ENCODE measurements around the gene LCA5. TPM values are rescaled to one million over a fixed set of nuclear protein-coding genes. Genes with fewer than 3 reads are reported as not detected.
A peak's percentile ranks its signal among the peaks of the same experiment; 100 is the strongest.

Gene LCA5
- total RNA-seq, 1 experiment from 2014 or later: 2.3 TPM

GRCh38 chr6:79525272-79526100 is 11.7 kb downstream of the LCA5 start:
- H4K20me1 ChIP-seq (ENCODE audit: control insufficient read depth, insufficient read depth, insufficient read length): no peaks in the 10 kb centered on the region
- no peak overlapping the region for H3T11ph ChIP-seq (ENCODE audit: low read length)
- no peak overlapping the region for H2BK12ac ChIP-seq (ENCODE audit: insufficient read length, low read depth, low read length)
- H3K79me2 ChIP-seq (ENCODE audit: insufficient read depth, low read length): no peaks in the 10 kb centered on the region
- WGBS (ENCODE audit: extremely low coverage, insufficient read length, low lambda C conversion rate): no CpG with 5 or more reads among the region's 12 CpGs
- no peak overlapping the region for H2AFZ ChIP-seq (ENCODE audit: low read length)
- H3K14ac ChIP-seq (ENCODE audit: insufficient read depth, low read length): no peak overlapping the region
- no peak overlapping the region for H3K9ac ChIP-seq (ENCODE audit: extremely low read depth, insufficient read length, low read length)
- H3K4me2 ChIP-seq (ENCODE audit: insufficient read depth, insufficient read length, low read length): no peak overlapping the region
- no peak overlapping the region for H2AK5ac ChIP-seq (ENCODE audit: insufficient read length, low read length)
- Mint-ChIP-seq H3K27me3 (ENCODE audit: low read depth) (no peaks in the 10 kb centered on the region), H3K4me1 (peaks cover 16 to 18% of the 10 kb centered on the region in 2 experiments), H3K27ac (peak overlapping the region; percentile 33 to 93 (median 74); a peak in 5 of 7 replicates), H3K9me3 (no peaks in the 10 kb centered on the region), H3K36me3 (ENCODE audit: insufficient read depth in 1 of 3, low read depth in 3 of 3) (no peaks in the 10 kb centered on the region), H3K4me3 (no peak overlapping the region; a peak in 1 of 5 replicates)
- peak overlapping the region; percentile 30 for H3K18ac ChIP-seq (ENCODE audit: insufficient read length, low read depth, low read length)
- no peaks in the 10 kb centered on the region for H3K9me3 ChIP-seq (ENCODE audit: control insufficient read depth, low read depth, low read length)
- H3K23me2 ChIP-seq (ENCODE audit: insufficient read length, low read depth, low read length, poor library complexity, severe bottlenecking): no peaks in the 10 kb centered on the region
- H2BK15ac ChIP-seq (ENCODE audit: low read depth, low read length): no peak overlapping the region
- peak; percentile 40 for DNase-seq
- H3K79me1 ChIP-seq (ENCODE audit: insufficient read depth, low read depth, low read length, poor library complexity, severe bottlenecking): no peaks in the 10 kb centered on the region
- H2BK120ac ChIP-seq (ENCODE audit: low read depth, low read length, poor library complexity, severe bottlenecking): no peak overlapping the region
- TF ChIP-seq CTCF (conservative IDR thresholded peaks at IDR 0.05): no peak
- H3K4me1 ChIP-seq (ENCODE audit: insufficient read depth, low read length): no peaks in the 10 kb centered on the region; the same call in 1 of the 2 replicates
- H3K4ac ChIP-seq (ENCODE audit: low read depth, low read length): no peak overlapping the region
- H2BK5ac ChIP-seq (ENCODE audit: insufficient read length, low read length): no peak overlapping the region
- H4K91ac ChIP-seq (ENCODE audit: insufficient read length, low read depth, low read length): no peak overlapping the region
- H4K8ac ChIP-seq (replicated peaks; ENCODE audit: insufficient read length, low read depth, low read length): no peak overlapping the region
- H3K56ac ChIP-seq (ENCODE audit: insufficient read length, low read depth, low read length): no peak overlapping the region
- no peak overlapping the region for H2BK20ac ChIP-seq (ENCODE audit: low read depth, low read length, poor library complexity, severe bottlenecking)
- H3K27ac ChIP-seq (ENCODE audit: insufficient read length, low read depth, low read length): no peak overlapping the region
- no peak overlapping the region for H4K5ac ChIP-seq (ENCODE audit: insufficient read length, low read depth, low read length)
- H3K27me3 ChIP-seq (ENCODE audit: insufficient read depth, low read length): no peaks in the 10 kb centered on the region
- no peak overlapping the region for H3K23ac ChIP-seq (ENCODE audit: insufficient read length, low read depth, low read length)
